Muscle layer of colon (tissue), 2 donors: ENCODE results near the gene MYO3B.

ENCODE experiments used
- H3K27ac ChIP-seq: one replicate; pipeline ENCODE4 v1.7.0; 2013; ENCODE audit warnings: low read depth, mild to moderate bottlenecking, low read length, moderate library complexity
- H3K27me3 ChIP-seq, 2 donors: one replicate each; pipeline ENCODE4 v1.7.0; 2013; ENCODE audit warnings: low read length in 2 of 2, mild to moderate bottlenecking in 2 of 2; ENCODE audit not compliant: insufficient read depth in 2 of 2, control insufficient read depth in 1 of 2
- H3K36me3 ChIP-seq: one replicate; pipeline ENCODE4 v1.7.0; 2013; ENCODE audit warnings: mild to moderate bottlenecking, low read length; ENCODE audit not compliant: insufficient read depth
- H3K4me1 ChIP-seq: one replicate; pipeline ENCODE4 v1.7.0; 2013; ENCODE audit warnings: mild to moderate bottlenecking, low read length; ENCODE audit not compliant: insufficient read depth
- H3K4me3 ChIP-seq, 2 donors: one replicate each; pipeline ENCODE4 v1.7.0; 2013; ENCODE audit warnings: low read length in 2 of 2, low read depth in 1 of 2, mild to moderate bottlenecking in 1 of 2, moderate library complexity in 1 of 2
- H3K9ac ChIP-seq: one replicate; pipeline ENCODE4 v1.7.0; 2013; ENCODE audit warnings: low read length
- H3K9me3 ChIP-seq: one replicate; pipeline ENCODE4 v1.7.0; 2013; ENCODE audit warnings: mild to moderate bottlenecking, low read length
- donor health status: abdominal sarcoma.
- donor health status: Adenocarcinoma of cecum.

The MYO3B gene

DNA sequence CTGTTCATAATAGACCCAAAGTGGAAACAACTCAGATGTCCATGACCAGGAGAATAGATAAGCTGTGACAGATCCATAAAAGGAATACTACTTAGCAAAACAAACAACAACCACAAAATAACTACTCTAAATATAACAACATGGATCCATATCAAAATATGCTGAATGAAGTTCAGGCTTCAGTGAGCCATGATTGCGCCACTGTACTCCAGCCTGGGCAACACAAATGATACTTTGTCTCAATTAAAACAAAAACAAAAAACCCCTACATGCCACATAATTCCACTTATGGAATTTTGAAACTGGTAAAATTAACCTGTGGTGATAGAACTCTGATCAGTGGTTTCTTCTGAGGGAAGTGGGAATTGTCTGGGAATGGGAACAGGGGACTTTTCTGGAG is 11.2 kb upstream of the MYO3B start:
- no peak overlapping the region for H3K4me3 ChIP-seq
- no peaks in the 10 kb centered on the region for H3K9me3 ChIP-seq
- no peaks in the 10 kb centered on the region for H3K27me3 ChIP-seq
- H3K36me3 ChIP-seq = no peaks in the 10 kb centered on the region
- no peaks in the 10 kb centered on the region for H3K4me1 ChIP-seq
- no peak overlapping the region for H3K9ac ChIP-seq
- H3K27ac ChIP-seq = no peak overlapping the region

DNA sequence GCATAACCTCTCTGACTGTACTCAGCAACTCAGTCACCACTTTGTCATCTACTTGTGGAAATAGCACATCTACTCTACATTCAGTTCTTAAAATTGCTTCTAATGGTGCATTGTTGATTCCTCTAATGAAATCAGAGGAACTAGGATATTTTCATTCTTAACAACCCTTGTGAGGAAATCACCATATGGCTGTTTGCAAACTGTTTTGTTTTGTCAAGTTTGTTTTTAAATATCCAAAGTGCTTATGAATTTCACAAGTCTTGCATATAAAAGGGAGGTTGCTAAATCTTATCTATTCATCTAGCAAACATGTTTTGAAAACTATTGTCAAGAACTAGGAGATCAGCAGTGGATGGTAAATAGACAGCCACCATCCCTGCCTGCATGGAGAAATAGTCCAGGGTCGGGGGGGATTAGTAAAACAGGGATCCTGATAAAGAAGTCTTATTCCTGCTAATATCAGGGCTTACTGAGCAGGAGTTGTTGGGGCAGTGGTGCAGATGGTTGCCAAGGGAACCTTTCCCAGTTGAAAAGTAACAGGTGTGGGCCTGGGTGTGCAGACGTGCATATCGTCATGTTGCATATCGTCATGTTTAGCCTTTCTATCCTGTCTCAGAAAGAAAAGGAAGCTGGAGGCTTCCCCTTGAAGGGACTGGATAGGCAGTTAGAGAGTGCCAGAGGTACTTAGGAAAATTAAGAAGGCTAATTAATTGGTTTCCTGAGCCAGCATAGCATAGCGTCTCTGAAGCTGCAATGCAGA is 7.5 kb upstream of the MYO3B start:
- Histone ChIP-seq H3K27me3 (no peaks in the 10 kb centered on the region), H3K4me3 (no peak overlapping the region), H3K27ac (no peak overlapping the region), H3K36me3 (no peaks in the 10 kb centered on the region), H3K9me3 (no peaks in the 10 kb centered on the region), H3K9ac (no peak overlapping the region), H3K4me1 (no peaks in the 10 kb centered on the region)

GRCh38 chr2:170176212-170176611 is 1.7 kb upstream of the MYO3B start:
- Histone ChIP-seq H3K36me3 (no peaks in the 10 kb centered on the region), H3K27me3 (no peaks in the 10 kb centered on the region), H3K9ac (no peak overlapping the region), H3K9me3 (no peaks in the 10 kb centered on the region), H3K4me1 (no peaks in the 10 kb centered on the region), H3K27ac (no peak overlapping the region), H3K4me3 (no peak overlapping the region)

- Histone ChIP-seq H3K9ac (no peak overlapping the region), H3K4me1 (no peaks in the 10 kb centered on the region), H3K9me3 (no peaks in the 10 kb centered on the region), H3K4me3 (no peak overlapping the region), H3K27ac (no peak overlapping the region), H3K27me3 (no peaks in the 10 kb centered on the region), H3K36me3 (no peaks in the 10 kb centered on the region)
Measured at GRCh38 chr2:170180031-170180566, 2.2 kb downstream of the MYO3B start.

- H3K27me3 ChIP-seq = no peaks in the 10 kb centered on the region
- H3K36me3 ChIP-seq = no peaks in the 10 kb centered on the region
- H3K27ac ChIP-seq = no peak overlapping the region
- H3K9ac ChIP-seq = no peak overlapping the region
- no peaks in the 10 kb centered on the region for H3K4me1 ChIP-seq
- H3K4me3 ChIP-seq = no peak overlapping the region
- no peaks in the 10 kb centered on the region for H3K9me3 ChIP-seq
Measured at GRCh38 chr2:170181602-170182001, 3.7 kb downstream of the MYO3B start.

- H3K27ac ChIP-seq = no peak overlapping the region
- H3K9ac ChIP-seq = no peak overlapping the region
- no peak overlapping the region for H3K4me3 ChIP-seq
- no peaks in the 10 kb centered on the region for H3K4me1 ChIP-seq
- H3K9me3 ChIP-seq = no peaks in the 10 kb centered on the region
- H3K36me3 ChIP-seq = no peaks in the 10 kb centered on the region
- no peaks in the 10 kb centered on the region for H3K27me3 ChIP-seq
Measured at GRCh38 chr2:170185319-170185718, 7.4 kb downstream of the MYO3B start.

GRCh38 chr2:170189757-170190156 is 11.8 kb downstream of the MYO3B start:
- Histone ChIP-seq H3K36me3 (no peaks in the 10 kb centered on the region), H3K4me1 (no peaks in the 10 kb centered on the region), H3K27me3 (no peaks in the 10 kb centered on the region), H3K4me3 (no peak overlapping the region), H3K9me3 (no peaks in the 10 kb centered on the region), H3K9ac (no peak overlapping the region), H3K27ac (no peak overlapping the region)

DNA sequence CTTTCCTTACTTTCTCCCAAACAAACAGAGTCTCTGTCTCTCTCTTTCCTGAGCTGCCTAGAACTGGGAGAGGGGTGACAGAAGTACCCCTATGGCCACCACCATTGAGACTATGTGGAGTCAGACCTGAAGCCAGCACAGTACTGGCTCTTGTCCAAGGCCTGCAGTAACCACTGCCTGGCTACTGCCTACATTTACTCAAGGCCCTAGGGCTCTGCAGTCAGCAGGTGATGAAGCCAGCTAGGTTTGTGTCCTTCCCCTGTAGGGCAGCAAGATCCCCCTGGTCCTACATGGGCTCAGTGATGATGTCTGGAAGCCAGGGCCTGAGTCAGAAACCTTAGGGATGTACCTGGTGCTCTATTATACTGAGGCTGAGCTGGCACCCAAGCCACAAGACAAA is 12.2 kb downstream of the MYO3B start:
- no peak overlapping the region for H3K9ac ChIP-seq
- H3K36me3 ChIP-seq = no peaks in the 10 kb centered on the region
- H3K9me3 ChIP-seq = no peaks in the 10 kb centered on the region
- no peaks in the 10 kb centered on the region for H3K27me3 ChIP-seq
- H3K4me3 ChIP-seq = no peak overlapping the region
- H3K4me1 ChIP-seq = no peaks in the 10 kb centered on the region
- no peak overlapping the region for H3K27ac ChIP-seq

GRCh38 chr2:170191166-170191866 is 13.4 kb downstream of the MYO3B start:
- H3K4me3 ChIP-seq = no peak overlapping the region
- H3K9ac ChIP-seq = no peak overlapping the region
- no peak overlapping the region for H3K27ac ChIP-seq
- H3K36me3 ChIP-seq = no peaks in the 10 kb centered on the region
- H3K4me1 ChIP-seq = no peaks in the 10 kb centered on the region
- no peaks in the 10 kb centered on the region for H3K9me3 ChIP-seq
- H3K27me3 ChIP-seq = no peaks in the 10 kb centered on the region

DNA sequence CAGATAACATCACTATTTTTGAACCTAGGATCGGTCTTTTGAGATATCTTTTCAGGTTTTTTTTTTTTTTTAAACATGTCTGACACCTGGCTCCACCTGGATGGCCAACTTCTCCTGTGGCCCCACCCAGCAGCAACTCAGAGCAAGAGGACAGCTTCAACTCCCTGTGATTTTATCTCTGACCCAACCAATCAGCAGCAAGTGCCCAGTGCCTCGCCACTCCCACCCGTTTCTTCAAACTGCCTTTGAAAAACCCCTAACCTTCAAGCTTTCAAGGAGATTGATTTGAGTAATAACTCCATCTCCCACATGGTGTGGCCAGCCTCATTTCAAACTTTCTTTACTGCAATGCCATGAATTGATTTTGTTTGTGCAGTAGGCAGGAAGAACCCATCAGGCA is 19.0 kb downstream of the MYO3B start:
- no peak overlapping the region for H3K27ac ChIP-seq
- no peaks in the 10 kb centered on the region for H3K4me1 ChIP-seq
- H3K36me3 ChIP-seq = no peaks in the 10 kb centered on the region
- H3K4me3 ChIP-seq = no peak overlapping the region
- no peaks in the 10 kb centered on the region for H3K9me3 ChIP-seq
- no peaks in the 10 kb centered on the region for H3K27me3 ChIP-seq
- H3K9ac ChIP-seq = no peak overlapping the region

DNA sequence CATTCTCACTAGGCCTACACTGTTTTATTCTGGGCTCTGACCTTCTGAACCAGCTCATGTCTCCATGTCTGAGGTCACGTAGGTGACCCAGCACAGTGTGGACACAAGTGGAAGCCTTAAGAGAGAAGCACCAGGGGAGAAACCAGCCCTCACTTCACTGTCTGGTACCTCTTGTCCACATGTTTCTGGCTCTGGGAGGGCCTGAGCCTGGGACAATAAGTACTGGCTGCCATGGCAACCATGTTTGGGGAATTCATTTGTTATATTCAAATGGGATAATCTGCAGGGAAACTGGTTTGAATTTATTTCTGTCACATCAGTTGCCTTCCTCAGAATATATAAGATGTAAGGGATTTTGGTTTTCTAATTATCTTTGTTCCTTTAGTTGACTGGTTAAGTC is 23.3 kb downstream of the MYO3B start:
- no peak overlapping the region for H3K9ac ChIP-seq
- H3K4me3 ChIP-seq = no peak overlapping the region
- no peaks in the 10 kb centered on the region for H3K36me3 ChIP-seq
- H3K27ac ChIP-seq = no peak overlapping the region
- no peaks in the 10 kb centered on the region for H3K4me1 ChIP-seq
- H3K27me3 ChIP-seq = no peaks in the 10 kb centered on the region
- H3K9me3 ChIP-seq = no peaks in the 10 kb centered on the region
